HFF-Myc (cell line): ENCODE results near the gene MFSD6.
"Not testable (repeated sequence)": the region's sequence is repeated elsewhere in the genome, so short reads cannot be mapped to it uniquely, and the experiment has no call there.

Source experiments
- DNase-seq: peaks from one replicate; pipeline ENCODE4 v3.0.0-alpha.2; 2011; ENCODE audit warnings: low read depth; ENCODE audit errors: extremely low read depth
- H3K4me3 ChIP-seq: replicated peaks from 2 replicates; pipeline ENCODE4 v1.5.1; 2011; ENCODE audit warnings: low read depth, mild to moderate bottlenecking, control low read depth, low read length
- TF ChIP-seq, protein P1 (sequence below): IDR thresholded peaks from 2 replicates; pipeline ENCODE4 v1.5.1; 2012; ENCODE audit warnings: mild to moderate bottlenecking, low read depth, low read length, control low read depth; ENCODE audit errors: missing control alignments

Gene MFSD6

DNA sequence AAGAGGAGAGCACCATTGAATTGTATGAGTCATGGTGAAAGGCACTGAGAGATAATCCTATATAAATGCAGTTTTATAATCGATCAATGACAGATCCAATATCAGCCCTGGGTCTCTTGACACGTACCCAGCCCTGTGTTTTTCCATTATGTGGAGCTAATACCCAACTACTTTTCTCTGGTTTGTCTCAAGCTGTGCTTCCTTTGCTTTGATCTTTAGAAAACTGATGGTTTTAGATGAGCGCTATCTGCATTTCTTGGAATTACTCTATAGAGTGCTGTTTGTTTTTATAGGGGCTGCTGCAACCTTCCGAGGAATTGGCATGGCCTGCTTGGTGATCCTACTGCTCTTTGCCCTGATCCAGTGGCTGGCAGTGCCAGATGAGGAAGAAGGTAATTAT is 81.3 kb downstream of the MFSD6 start:
- DNase-seq, result no peak
- TF ChIP-seq, protein P1, sequence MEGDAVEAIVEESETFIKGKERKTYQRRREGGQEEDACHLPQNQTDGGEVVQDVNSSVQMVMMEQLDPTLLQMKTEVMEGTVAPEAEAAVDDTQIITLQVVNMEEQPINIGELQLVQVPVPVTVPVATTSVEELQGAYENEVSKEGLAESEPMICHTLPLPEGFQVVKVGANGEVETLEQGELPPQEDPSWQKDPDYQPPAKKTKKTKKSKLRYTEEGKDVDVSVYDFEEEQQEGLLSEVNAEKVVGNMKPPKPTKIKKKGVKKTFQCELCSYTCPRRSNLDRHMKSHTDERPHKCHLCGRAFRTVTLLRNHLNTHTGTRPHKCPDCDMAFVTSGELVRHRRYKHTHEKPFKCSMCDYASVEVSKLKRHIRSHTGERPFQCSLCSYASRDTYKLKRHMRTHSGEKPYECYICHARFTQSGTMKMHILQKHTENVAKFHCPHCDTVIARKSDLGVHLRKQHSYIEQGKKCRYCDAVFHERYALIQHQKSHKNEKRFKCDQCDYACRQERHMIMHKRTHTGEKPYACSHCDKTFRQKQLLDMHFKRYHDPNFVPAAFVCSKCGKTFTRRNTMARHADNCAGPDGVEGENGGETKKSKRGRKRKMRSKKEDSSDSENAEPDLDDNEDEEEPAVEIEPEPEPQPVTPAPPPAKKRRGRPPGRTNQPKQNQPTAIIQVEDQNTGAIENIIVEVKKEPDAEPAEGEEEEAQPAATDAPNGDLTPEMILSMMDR, result no peak
- no peak overlapping the region for H3K4me3 ChIP-seq

DNA sequence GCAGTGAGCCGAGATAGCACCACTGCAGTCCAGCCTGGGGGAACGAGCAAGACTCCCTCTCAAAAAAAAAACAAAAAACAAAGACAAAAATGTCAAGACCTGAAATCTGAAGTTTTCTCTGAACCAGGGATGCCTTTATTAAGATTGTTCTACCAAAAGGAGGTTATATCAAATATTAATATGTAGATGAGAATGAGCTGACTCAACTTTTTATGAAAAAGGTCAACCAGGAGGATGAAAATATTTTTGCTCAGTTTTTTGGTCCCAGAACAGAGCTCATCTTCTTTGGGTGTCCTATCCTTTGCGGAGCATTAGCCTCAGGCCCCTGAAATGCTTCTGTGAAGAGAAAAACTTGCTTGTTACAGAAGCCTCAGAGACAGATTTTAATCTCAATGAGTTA is 82.3 kb downstream of the MFSD6 start:
- H3K4me3 ChIP-seq, result no peak overlapping the region
- TF ChIP-seq, protein P1, result no peak
- DNase-seq, result no peak

DNA sequence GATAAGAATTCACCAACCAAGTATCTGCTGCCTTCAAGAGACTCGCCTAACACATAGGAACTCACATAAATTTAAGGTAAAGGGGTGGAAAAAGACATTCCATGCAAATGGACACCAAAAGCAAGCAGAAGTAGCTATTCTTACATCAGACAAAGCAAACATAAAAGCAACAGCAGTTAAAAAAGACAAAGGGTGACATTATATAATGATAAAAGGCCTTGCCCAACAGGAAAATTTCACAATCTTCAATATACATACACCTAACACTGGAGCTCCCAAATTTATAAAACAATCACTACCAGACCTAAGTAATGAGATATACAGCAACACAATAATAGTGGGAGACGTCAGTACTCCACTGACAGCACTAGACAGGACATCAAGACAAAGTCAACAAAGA is 84.9 kb downstream of the MFSD6 start:
- TF ChIP-seq, protein P1, result no peak
- no peak for DNase-seq
- H3K4me3 ChIP-seq, result no peak overlapping the region

DNA sequence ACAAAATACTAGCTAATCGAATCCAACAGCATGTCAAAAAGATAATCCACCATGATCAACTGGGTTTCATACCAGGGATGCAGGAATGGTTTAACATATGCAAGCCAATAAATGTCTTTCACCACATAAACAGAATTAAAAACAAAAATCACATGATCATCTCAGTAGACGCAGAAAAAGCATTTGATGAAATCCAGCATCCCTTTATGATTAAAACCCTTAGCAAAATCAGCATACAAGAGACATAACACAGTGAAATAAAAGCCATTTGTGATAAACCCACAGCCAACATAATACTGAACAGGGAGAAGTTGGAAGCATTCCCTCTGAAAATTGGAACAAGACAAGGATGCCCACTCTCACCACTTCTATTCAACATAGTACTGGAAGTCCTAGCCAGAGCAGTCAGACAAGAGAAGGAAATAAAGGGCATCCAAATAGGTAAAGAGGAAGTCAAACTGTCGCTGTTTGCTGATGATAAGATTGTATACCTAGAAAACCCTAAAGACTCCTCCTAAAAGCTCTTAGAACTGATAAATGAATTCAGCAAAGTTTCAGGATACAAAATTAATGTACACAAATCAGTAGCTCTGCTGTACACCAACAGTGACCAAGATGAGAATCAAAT is 86.6 kb downstream of the MFSD6 start:
- H3K4me3 ChIP-seq, DNase-seq: not testable (repeated sequence)

DNA sequence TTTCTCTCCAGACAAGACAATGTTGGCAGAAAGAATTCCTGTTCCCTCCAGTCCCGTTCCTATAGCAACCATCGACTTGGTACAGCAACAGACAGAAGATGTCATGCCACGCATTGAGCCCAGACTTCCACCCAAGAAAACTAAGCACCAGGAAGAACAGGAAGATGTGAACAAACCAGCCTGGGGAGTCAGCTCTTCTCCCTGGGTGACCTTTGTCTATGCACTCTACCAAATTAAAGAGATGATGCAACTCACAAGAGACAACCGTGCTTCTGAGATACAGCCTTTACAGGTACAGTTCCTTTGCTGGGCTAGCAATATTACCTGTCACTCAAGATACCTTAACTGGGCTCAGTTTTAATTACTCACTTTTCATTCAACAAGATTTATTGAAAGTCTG is 89.3 kb downstream of the MFSD6 start:
- no peak for DNase-seq
- TF ChIP-seq, protein P1, result no peak
- H3K4me3 ChIP-seq, result no peak overlapping the region

DNA sequence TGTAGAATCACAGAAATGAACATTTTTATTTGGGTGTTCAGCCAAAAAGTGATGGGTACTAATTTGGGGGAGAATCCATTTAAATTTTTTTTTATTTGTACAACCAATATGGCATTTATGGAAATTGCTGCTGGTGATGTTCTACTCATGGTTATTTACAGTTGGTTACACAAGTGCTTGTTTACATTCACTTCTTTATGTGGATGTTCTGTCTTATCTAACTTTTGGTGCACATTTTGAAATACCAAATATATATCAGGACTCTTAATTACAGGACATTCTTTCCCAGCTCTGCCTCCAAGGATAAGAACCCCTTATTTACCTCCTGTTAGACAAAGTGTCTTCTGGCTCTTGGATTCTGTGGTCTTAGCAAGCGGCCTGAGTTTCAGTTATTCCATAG is 91.1 kb downstream of the MFSD6 start:
- H3K4me3 ChIP-seq, result no peak overlapping the region
- DNase-seq, result no peak
- TF ChIP-seq, protein P1, result no peak

DNA sequence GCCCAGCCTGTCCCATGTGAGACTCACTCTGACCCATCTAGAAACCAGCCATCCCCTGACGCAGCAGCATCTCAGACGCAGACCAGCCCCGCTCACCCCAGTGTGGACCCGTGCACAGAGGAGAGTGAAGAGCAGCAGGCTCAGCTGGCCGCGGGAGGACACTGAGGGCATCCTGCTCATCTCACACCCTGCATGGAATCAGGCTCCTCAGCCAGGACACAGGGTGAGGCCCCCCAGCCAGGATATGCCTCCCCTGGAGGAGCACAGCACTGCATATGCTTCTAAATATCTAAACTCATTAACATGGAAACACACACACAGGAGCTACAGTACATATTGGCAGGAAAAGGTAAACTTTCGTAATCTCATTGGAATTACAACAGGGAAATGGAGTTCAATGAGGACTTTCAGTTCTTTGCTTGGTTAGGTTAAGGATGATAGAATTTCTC is 91.9 kb downstream of the MFSD6 start:
- DNase-seq, result no peak
- TF ChIP-seq, protein P1, result no peak

More for the DNA sequence above, 91.9 kb downstream of the MFSD6 start:
- H3K4me3 ChIP-seq, result no peak overlapping the region
